H1 (cell line): ENCODE measurements around the gene TMEM82. TPM values are rescaled to one million over a fixed set of nuclear protein-coding genes. Genes with fewer than 3 reads are reported as not detected.

Experiments
- ASH2L ChIP-seq: fragments of 200-600, 300-600 bp; sonication (generic); IDR thresholded peaks from one replicate; pipeline ENCODE4 v1.7.1; 2017; ENCODE audit warnings: low read length
- BCL11A ChIP-seq, 2 experiments: IDR thresholded peaks; one replicate each; pipeline ENCODE4 v1.6.1; 2011; ENCODE audit warnings: low read depth in 2 of 2, low read length in 2 of 2, mild to moderate bottlenecking in 2 of 2
- EZH2 ChIP-seq: fragments of 200-600 bp; sonication (generic); IDR thresholded peaks from 2 replicates; pipeline ENCODE4 v1.7.1; 2012; ENCODE audit warnings: low read depth, mild to moderate bottlenecking, moderate library complexity, low read length, inconsistent platforms; ENCODE audit not compliant: severe bottlenecking
- KDM5A ChIP-seq: fragments of 200-600 bp; IDR thresholded peaks from 2 replicates; pipeline ENCODE4 v1.7.1; 2012; ENCODE audit warnings: mild to moderate bottlenecking, low read length, inconsistent platforms, mixed read lengths
- PHF8 ChIP-seq: fragments of 200-600 bp; sonication (generic); conservative IDR thresholded peaks from 2 replicates; pipeline ENCODE4 v1.7.1; 2012; ENCODE audit warnings: low read depth, mild to moderate bottlenecking, inconsistent platforms, low read length, moderate library complexity
- POLR2AphosphoS5 ChIP-seq: IDR thresholded peaks from 2 replicates; pipeline ENCODE4 v1.6.1; 2011; ENCODE audit warnings: low read depth, low read length
- RBBP5 ChIP-seq: IDR thresholded peaks from 2 replicates; pipeline ENCODE4 v1.7.1; 2012; ENCODE audit warnings: low read depth, mild to moderate bottlenecking, inconsistent platforms, low read length, moderate library complexity, borderline replicate concordance
- polyA plus RNA-seq, 7 experiments: library from polyadenylated mRNA; depleted of rRNA in 3 of 7; stranded (reverse) in 5 of 7; unstranded in 2 of 7; fragments of >200 nt in 5 of 7; fragments of 200-250 nt in 2 of 7; gene quantifications; 1 replicate in 5 of 7; 2 replicates in 1 of 7; 4 replicates in 1 of 7; pipeline versions ENCODE4 v1.2.1 to v1.2.3, GENCODE V29; 2011 to 2013; ENCODE audit warnings: missing spikeins in 2 of 7, mixed read lengths in 2 of 7
- total RNA-seq: library from RNA; stranded (reverse); fragmentation: NEBNext Ultra II Directional; extraction: Animal tissue kit (Norgen Biotek cat#: 25700); gene quantifications from 2 replicates; pipeline ENCODE4 v1.2.1, GENCODE V29; 2021
- TF ChIP-seq, protein P1 (sequence below): fragments of 300-600 bp; sonication (generic); IDR thresholded peaks from 2 replicates; pipeline ENCODE4 v1.7.1; 2012; ENCODE audit warnings: low read length, moderate library complexity, mild to moderate bottlenecking, inconsistent platforms; ENCODE audit not compliant: insufficient replicate concordance
- TF ChIP-seq, protein P2 (sequence below): IDR thresholded peaks from 2 replicates; pipeline ENCODE4 v1.6.1; 2011; ENCODE audit warnings: low read depth, mild to moderate bottlenecking, low read length; ENCODE audit not compliant: insufficient read depth

The TMEM82 gene
- total and polyA plus RNA-seq, 2 of the 8 experiments (the other 6 are each of a cell fraction or from before 2014, with no cell fraction given), result 0.32 to 2.1 TPM

- TF ChIP-seq, protein P1, sequence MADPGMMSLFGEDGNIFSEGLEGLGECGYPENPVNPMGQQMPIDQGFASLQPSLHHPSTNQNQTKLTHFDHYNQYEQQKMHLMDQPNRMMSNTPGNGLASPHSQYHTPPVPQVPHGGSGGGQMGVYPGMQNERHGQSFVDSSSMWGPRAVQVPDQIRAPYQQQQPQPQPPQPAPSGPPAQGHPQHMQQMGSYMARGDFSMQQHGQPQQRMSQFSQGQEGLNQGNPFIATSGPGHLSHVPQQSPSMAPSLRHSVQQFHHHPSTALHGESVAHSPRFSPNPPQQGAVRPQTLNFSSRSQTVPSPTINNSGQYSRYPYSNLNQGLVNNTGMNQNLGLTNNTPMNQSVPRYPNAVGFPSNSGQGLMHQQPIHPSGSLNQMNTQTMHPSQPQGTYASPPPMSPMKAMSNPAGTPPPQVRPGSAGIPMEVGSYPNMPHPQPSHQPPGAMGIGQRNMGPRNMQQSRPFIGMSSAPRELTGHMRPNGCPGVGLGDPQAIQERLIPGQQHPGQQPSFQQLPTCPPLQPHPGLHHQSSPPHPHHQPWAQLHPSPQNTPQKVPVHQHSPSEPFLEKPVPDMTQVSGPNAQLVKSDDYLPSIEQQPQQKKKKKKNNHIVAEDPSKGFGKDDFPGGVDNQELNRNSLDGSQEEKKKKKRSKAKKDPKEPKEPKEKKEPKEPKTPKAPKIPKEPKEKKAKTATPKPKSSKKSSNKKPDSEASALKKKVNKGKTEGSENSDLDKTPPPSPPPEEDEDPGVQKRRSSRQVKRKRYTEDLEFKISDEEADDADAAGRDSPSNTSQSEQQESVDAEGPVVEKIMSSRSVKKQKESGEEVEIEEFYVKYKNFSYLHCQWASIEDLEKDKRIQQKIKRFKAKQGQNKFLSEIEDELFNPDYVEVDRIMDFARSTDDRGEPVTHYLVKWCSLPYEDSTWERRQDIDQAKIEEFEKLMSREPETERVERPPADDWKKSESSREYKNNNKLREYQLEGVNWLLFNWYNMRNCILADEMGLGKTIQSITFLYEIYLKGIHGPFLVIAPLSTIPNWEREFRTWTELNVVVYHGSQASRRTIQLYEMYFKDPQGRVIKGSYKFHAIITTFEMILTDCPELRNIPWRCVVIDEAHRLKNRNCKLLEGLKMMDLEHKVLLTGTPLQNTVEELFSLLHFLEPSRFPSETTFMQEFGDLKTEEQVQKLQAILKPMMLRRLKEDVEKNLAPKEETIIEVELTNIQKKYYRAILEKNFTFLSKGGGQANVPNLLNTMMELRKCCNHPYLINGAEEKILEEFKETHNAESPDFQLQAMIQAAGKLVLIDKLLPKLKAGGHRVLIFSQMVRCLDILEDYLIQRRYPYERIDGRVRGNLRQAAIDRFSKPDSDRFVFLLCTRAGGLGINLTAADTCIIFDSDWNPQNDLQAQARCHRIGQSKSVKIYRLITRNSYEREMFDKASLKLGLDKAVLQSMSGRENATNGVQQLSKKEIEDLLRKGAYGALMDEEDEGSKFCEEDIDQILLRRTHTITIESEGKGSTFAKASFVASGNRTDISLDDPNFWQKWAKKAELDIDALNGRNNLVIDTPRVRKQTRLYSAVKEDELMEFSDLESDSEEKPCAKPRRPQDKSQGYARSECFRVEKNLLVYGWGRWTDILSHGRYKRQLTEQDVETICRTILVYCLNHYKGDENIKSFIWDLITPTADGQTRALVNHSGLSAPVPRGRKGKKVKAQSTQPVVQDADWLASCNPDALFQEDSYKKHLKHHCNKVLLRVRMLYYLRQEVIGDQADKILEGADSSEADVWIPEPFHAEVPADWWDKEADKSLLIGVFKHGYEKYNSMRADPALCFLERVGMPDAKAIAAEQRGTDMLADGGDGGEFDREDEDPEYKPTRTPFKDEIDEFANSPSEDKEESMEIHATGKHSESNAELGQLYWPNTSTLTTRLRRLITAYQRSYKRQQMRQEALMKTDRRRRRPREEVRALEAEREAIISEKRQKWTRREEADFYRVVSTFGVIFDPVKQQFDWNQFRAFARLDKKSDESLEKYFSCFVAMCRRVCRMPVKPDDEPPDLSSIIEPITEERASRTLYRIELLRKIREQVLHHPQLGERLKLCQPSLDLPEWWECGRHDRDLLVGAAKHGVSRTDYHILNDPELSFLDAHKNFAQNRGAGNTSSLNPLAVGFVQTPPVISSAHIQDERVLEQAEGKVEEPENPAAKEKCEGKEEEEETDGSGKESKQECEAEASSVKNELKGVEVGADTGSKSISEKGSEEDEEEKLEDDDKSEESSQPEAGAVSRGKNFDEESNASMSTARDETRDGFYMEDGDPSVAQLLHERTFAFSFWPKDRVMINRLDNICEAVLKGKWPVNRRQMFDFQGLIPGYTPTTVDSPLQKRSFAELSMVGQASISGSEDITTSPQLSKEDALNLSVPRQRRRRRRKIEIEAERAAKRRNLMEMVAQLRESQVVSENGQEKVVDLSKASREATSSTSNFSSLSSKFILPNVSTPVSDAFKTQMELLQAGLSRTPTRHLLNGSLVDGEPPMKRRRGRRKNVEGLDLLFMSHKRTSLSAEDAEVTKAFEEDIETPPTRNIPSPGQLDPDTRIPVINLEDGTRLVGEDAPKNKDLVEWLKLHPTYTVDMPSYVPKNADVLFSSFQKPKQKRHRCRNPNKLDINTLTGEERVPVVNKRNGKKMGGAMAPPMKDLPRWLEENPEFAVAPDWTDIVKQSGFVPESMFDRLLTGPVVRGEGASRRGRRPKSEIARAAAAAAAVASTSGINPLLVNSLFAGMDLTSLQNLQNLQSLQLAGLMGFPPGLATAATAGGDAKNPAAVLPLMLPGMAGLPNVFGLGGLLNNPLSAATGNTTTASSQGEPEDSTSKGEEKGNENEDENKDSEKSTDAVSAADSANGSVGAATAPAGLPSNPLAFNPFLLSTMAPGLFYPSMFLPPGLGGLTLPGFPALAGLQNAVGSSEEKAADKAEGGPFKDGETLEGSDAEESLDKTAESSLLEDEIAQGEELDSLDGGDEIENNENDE, result no peak
- TF ChIP-seq, protein P2, sequence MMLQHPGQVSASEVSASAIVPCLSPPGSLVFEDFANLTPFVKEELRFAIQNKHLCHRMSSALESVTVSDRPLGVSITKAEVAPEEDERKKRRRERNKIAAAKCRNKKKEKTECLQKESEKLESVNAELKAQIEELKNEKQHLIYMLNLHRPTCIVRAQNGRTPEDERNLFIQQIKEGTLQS, result no peak
- TF ChIP-seq RBBP5 (no peak), BCL11A (IDR thresholded peaks at IDR 0.05; ENCODE audit: low read depth in 2 of 2, low read length in 2 of 2) (no peak), PHF8 (no peak), ASH2L (no peak), KDM5A (no peak), EZH2 (no peak), POLR2AphosphoS5 (no peak)
These were observed 3.7 kb upstream of the TMEM82 start (continued) for GRCh38 chr1:15738416-15739113.
